Myometrial cell (primary cell): ENCODE results near the gene KCND3. TPM values are rescaled to one million over a fixed set of nuclear protein-coding genes. Genes with fewer than 3 reads are reported as not detected.

Experiments
- total RNA-seq: library from RNA; depleted of rRNA; stranded (reverse); fragments of >200 nt; gene quantifications from 2 replicates; pipeline ENCODE4 v1.2.3, GENCODE V29; 2015

KCND3 gene
- not detected in 2 replicates for total RNA-seq

DNA sequence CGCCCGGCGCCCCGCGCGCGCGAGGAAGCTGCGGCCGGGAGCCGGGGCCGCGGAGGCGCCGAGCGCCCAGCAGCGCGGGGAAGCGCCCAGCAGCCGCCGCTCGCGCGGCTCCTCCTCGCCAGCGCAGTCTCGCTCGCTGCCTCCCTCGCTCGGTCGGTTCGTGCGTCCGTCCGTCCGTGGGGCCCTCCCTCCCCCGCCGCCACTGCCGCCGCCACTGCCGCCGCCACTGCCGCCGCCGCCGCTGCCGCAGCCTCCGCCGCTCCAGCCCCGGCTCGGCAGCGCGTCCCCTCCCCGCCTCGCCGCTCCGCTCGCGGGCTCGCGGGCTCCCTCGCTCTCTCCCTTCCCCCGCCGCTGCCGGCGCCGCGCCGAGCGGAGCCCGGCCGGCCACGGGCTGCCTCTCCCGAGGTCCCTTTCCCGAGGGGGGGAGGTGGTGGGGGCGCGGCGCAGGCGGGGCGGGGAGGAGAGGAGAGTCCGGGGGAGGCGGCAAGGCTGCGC lies at the start of gene KCND3:
Gene KCND3, minus strand, starts transcription at position 138 of the 495 bp plus-strand sequence.

DNA sequence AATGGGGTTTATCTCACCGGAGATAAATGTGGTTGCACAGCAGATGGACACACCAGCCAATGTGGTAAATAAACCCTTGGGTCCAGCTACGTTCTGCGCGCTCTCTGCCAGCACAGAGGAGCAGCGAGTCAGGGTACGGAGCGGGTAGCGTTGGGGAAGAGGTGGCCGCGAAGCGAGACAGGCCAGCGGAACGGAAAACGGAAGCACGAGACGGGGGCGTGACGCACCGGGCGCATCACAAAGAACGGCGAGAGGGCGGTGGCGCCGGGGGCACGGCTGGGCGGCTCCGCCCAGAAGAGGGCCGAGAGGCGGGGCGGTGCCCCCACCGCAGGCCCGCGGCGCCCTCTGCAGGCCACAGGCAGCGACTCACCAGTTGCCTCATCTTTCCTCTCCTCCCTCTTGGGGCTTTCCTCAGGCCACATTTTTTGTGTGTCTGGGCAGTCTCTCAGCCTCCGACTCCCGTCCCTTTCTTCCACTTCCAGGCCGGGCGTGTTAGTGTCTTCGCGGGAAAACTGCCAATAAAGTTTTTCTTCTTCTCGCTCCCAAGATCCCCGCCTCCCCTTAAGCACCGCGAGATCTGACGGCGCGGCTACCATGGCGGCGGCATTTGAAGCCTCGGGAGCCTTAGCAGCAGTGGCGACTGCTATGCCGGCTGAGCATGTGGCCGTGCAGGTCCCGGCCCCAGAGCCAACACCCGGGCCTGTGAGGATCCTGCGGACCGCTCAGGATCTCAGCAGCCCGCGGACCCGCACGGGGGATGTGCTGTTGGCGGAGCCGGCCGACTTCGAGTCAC lies 233.9 kb downstream of the KCND3 start, which contains the start of gene DDX20:
Gene DDX20, plus strand, starts transcription at position 571 of the 793 bp plus-strand sequence. Its CDS starts 24 bp downstream, at position 595.

DNA sequence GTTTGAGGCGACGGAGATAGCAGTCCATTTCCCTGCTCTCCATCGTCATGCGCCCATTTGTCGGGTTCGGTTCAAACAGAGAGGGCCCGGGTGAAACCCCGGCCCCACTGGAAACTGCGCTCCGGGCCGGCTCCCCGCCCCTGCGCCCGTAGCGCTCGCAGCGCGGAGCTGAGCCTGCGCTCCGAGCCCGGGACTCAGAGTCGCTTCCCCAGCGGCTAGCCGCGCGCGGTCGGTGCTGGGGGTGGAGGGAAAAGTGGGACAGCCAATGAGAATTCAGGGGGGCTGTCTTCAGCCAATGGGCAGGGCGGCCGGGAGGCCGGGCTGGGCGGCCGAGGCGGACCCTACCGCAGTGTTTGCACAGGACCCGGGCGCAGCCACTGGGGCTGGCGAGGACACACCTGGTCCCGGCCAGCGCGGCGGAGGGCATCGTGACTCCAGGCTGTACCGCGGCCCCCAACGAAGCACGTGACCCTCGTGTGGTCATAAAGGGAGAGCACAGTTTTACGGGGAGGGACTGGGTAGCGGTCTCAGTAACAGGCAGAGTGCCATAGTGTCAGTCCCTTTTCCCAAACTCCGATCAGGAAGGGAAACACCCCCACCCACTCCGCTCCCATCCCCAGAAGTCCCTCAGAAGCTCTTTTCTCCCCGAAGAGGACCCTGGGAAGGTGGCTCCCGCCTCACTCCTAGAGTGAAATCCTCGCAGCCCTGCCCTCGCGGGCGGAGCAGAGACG lies 250.1 kb downstream of the KCND3 start, which contains the start of gene INKA2:
Gene INKA2, minus strand, starts transcription at position 202 of the 731 bp plus-strand sequence. Its CDS starts 153 bp downstream, at position 49.

Other genes with a start within 250 kb of the KCND3 start
- 16.4 and 16.8 TPM in 2 replicates for gene DDX20, start 233.8 kb downstream of the KCND3 start, total RNA-seq